CD14-positive monocyte (primary cell): Measurements from ENCODE around the gene SMC5. TPM values are rescaled to one million over a fixed set of nuclear protein-coding genes. Genes with fewer than 3 reads are reported as not detected.

Source experiments
- DNase-seq, 3 donors: peaks; one replicate each; pipeline ENCODE4 v3.0.0-alpha.2; 2011 to 2022
- H2AFZ ChIP-seq: 2 replicates; pipeline ENCODE4 v1.6.0; 2012; ENCODE audit warnings: mild to moderate bottlenecking, low read depth, low read length, inconsistent platforms; ENCODE audit not compliant: insufficient read depth, poor library complexity, severe bottlenecking
- H3K27ac ChIP-seq, 2 donors: 1 replicate in 1 of 2; 2 replicates in 1 of 2; pipeline ENCODE4 v1.5.1; 2012 to 2013; ENCODE audit warnings: low read length in 2 of 2, control low read depth in 1 of 2, inconsistent platforms in 1 of 2, low read depth in 1 of 2, mild to moderate bottlenecking in 1 of 2
- H3K27me3 ChIP-seq, 2 donors: one replicate each; pipeline versions ENCODE4 v1.6.0 to v1.6.1; 2011 to 2013; ENCODE audit warnings: low read length in 2 of 2; ENCODE audit not compliant: control insufficient read depth in 2 of 2, insufficient read depth in 2 of 2
- H3K36me3 ChIP-seq, 2 donors: replicated peaks in 1 of 2; 1 replicate in 1 of 2; 2 replicates in 1 of 2; pipeline versions ENCODE4 v1.5.1 to v1.6.1; 2012 to 2013; ENCODE audit warnings: low read length in 2 of 2, control low read depth in 1 of 2, inconsistent platforms in 1 of 2, mild to moderate bottlenecking in 1 of 2; ENCODE audit not compliant: insufficient read depth in 2 of 2, control insufficient read depth in 1 of 2
- H3K4me1 ChIP-seq, 2 donors: 1 replicate in 1 of 2; 2 replicates in 1 of 2; pipeline versions ENCODE4 v1.5.1 to v1.6.1; 2012 to 2013; ENCODE audit warnings: low read length in 2 of 2, control low read depth in 1 of 2, inconsistent platforms in 1 of 2, mild to moderate bottlenecking in 1 of 2, moderate library complexity in 1 of 2; ENCODE audit not compliant: insufficient read depth in 2 of 2, control insufficient read depth in 1 of 2
- H3K4me2 ChIP-seq: replicated peaks from 2 replicates; pipeline ENCODE3; 2012; ENCODE audit warnings: low read length, moderate library complexity, mild to moderate bottlenecking; ENCODE audit not compliant: poor library complexity, severe bottlenecking; ENCODE audit errors: extremely low read depth
- H3K4me3 ChIP-seq, 3 experiments: fragments of 200-600 bp in 1 of 3; sonication (generic) in 1 of 3; replicated peaks in 1 of 3; 1 replicate in 2 of 3; 2 replicates in 1 of 3; pipeline ENCODE4 v1.5.1; 2011 to 2013; ENCODE audit warnings: low read length in 3 of 3, mild to moderate bottlenecking in 3 of 3, control low read depth in 2 of 3, low read depth in 2 of 3, inconsistent platforms in 1 of 3, moderate library complexity in 1 of 3
- H3K79me2 ChIP-seq: 2 replicates; pipeline ENCODE4 v1.6.0; 2012; ENCODE audit warnings: mild to moderate bottlenecking, control low read depth, inconsistent platforms, low read length, moderate library complexity; ENCODE audit not compliant: insufficient read depth
- H3K9ac ChIP-seq: 2 replicates; pipeline ENCODE4 v1.6.0; 2017; ENCODE audit warnings: low read length, mild to moderate bottlenecking; ENCODE audit not compliant: insufficient read depth, poor library complexity, severe bottlenecking
- H3K9me3 ChIP-seq, 2 donors: replicated peaks in 1 of 2; 1 replicate in 1 of 2; 2 replicates in 1 of 2; pipeline versions ENCODE4 v1.5.1 to v1.6.1; 2012 to 2013; ENCODE audit warnings: low read length in 2 of 2, control low read depth in 1 of 2; ENCODE audit not compliant: control insufficient read depth in 1 of 2, insufficient read depth in 1 of 2
- H4K20me1 ChIP-seq: 2 replicates; pipeline ENCODE4 v1.6.0; 2012; ENCODE audit warnings: mild to moderate bottlenecking, low read length, control low read depth, moderate library complexity; ENCODE audit not compliant: insufficient read depth
- H3K27ac Mint-ChIP-seq, 7 donors: one replicate each; pipeline ENCODE4 v1.8.0; 2020; ENCODE audit warnings: mild to moderate bottlenecking in 7 of 7, mixed read lengths in 7 of 7, moderate library complexity in 6 of 7, inconsistent platforms in 2 of 7
- H3K27me3 Mint-ChIP-seq, 3 donors: one replicate each; pipeline ENCODE4 v1.8.0; 2021 to 2022; ENCODE audit warnings: low read depth in 3 of 3, mild to moderate bottlenecking in 3 of 3, mixed read lengths in 3 of 3, moderate library complexity in 3 of 3, inconsistent platforms in 1 of 3
- H3K36me3 Mint-ChIP-seq, 2 donors: one replicate each; pipeline ENCODE4 v1.8.0; 2020; ENCODE audit warnings: mixed read lengths in 2 of 2, inconsistent platforms in 1 of 2, mild to moderate bottlenecking in 1 of 2
- H3K4me1 Mint-ChIP-seq: one replicate; pipeline ENCODE4 v1.8.0; 2020; ENCODE audit warnings: mild to moderate bottlenecking, mixed read lengths
- H3K4me3 Mint-ChIP-seq, 2 donors: one replicate each; pipeline ENCODE4 v1.8.0; 2020; ENCODE audit warnings: mild to moderate bottlenecking in 2 of 2, mixed read lengths in 2 of 2, moderate library complexity in 1 of 2
- H3K9me3 Mint-ChIP-seq, 7 donors: one replicate each; pipeline ENCODE4 v1.8.0; 2020 to 2022; ENCODE audit warnings: mixed read lengths in 7 of 7, mild to moderate bottlenecking in 6 of 7, moderate library complexity in 6 of 7, inconsistent platforms in 2 of 7
- WGBS: methylation state at CpG from one replicate; pipeline ENCODE4 v1.1.5; 2013; ENCODE audit warnings: missing lambda C conversion rate; ENCODE audit not compliant: insufficient coverage; 5-methylcytosine and 5-hydroxymethylcytosine counted together
- intact Hi-C, 2 donors: fragments of 100-400 bp; cut with micrococcal nuclease; formaldehyde crosslinking; loops; one replicate each; pipeline versions ENCODE4 v1.15.0 to v1.15.1; 2023
- polyA plus RNA-seq, 3 donors: library from polyadenylated mRNA; depleted of rRNA in 1 of 3; unstranded in 2 of 3; stranded (reverse) in 1 of 3; fragments of 300-500 nt in 2 of 3; fragments of >200 nt in 1 of 3; fragmentation: Illumina TruSeq in 2 of 3; gene quantifications; 1 replicate in 2 of 3; 2 replicates in 1 of 3; pipeline ENCODE4 v1.2.3, GENCODE V29; 2012 to 2021
- TF ChIP-seq, protein P1 (sequence below): fragments of 200-600 bp; IDR thresholded peaks from one replicate; pipeline ENCODE4 v1.8.0; 2022; ENCODE audit warnings: antibody characterized with exemption, mild to moderate bottlenecking

The SMC5 gene
- polyA plus RNA-seq, 3 donors: 4.9 to 13.6 (median 5.1) TPM

DNA sequence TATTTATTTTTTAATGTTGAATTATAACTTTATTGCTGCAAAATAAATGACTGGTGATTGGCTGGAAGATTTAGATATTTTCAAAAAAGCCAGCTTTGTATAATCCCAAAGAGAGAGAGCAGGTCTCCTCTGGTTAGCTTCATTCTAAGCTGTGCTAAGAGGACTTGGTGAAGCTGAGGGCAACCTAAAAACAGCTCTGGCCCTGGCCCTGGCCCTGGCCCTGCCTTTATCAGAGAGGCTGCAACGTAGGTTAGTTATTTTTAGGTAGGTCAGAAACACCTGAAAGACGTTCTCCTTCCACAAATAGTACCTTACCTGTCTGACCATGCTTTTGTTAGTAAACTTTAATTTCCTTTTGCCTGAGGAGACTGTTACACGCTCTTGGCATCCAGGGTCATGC, 97.0 kb downstream of the SMC5 start:
- Mint-ChIP-seq H3K9me3 (no peaks in the 10 kb centered on the region), H3K4me1 (peaks cover 6% of the 10 kb centered on the region), H3K36me3 (peaks cover 16 to 23% of the 10 kb centered on the region in 2 donors), H3K27ac (peak overlapping the region in 2 of 7 donors; percentile 1 to 15), H3K4me3 (no peak overlapping the region), H3K27me3 (no peaks in the 10 kb centered on the region)
- Histone ChIP-seq H3K27me3 (no peaks in the 10 kb centered on the region), H3K4me1 (no peaks in the 10 kb centered on the region), H3K4me3 (no peak overlapping the region), H2AFZ (no peak overlapping the region), H3K36me3 (peaks cover 13 to 39% of the 10 kb centered on the region in 2 donors), H3K27ac (no peak overlapping the region), H4K20me1 (no peaks in the 10 kb centered on the region), H3K79me2 (no peaks in the 10 kb centered on the region), H3K9me3 (no peaks in the 10 kb centered on the region), H3K9ac (no peak overlapping the region), H3K4me2 (no peak overlapping the region)
- DNase-seq: no peak
- 100% methylated on average over 1 of the region's 3 CpGs for WGBS
- intact Hi-C loops: no loop called here
- TF ChIP-seq, protein P1, sequence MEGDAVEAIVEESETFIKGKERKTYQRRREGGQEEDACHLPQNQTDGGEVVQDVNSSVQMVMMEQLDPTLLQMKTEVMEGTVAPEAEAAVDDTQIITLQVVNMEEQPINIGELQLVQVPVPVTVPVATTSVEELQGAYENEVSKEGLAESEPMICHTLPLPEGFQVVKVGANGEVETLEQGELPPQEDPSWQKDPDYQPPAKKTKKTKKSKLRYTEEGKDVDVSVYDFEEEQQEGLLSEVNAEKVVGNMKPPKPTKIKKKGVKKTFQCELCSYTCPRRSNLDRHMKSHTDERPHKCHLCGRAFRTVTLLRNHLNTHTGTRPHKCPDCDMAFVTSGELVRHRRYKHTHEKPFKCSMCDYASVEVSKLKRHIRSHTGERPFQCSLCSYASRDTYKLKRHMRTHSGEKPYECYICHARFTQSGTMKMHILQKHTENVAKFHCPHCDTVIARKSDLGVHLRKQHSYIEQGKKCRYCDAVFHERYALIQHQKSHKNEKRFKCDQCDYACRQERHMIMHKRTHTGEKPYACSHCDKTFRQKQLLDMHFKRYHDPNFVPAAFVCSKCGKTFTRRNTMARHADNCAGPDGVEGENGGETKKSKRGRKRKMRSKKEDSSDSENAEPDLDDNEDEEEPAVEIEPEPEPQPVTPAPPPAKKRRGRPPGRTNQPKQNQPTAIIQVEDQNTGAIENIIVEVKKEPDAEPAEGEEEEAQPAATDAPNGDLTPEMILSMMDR: no peak

DNA sequence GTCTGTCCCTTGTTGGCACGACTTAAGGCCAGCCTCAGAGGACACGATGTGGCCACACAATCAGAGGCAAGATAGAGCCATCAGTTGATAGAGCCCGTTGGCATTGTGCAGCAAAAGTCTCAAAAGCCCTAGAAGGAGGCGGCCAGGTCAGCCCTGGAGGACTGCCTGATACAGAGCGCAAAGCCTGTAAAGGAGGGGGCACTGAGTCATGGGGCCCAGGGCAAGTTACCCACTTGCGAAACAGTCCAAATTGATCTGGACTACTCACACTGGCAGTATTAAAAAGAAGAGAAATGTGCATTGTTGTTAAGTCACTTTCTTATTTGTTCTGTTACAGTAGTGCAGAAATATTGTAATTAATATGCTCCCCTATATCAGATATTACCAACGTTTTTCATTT, 104.2 kb downstream of the SMC5 start:
- Histone ChIP-seq H3K4me3 (no peak overlapping the region), H3K9me3 (peaks cover 5 to 6% of the 10 kb centered on the region in 2 donors), H3K9ac (no peak overlapping the region), H3K27ac (no peak overlapping the region), H3K79me2 (no peaks in the 10 kb centered on the region), H2AFZ (no peak overlapping the region), H3K27me3 (no peaks in the 10 kb centered on the region), H3K4me1 (no peaks in the 10 kb centered on the region), H3K4me2 (no peak overlapping the region), H4K20me1 (no peaks in the 10 kb centered on the region), H3K36me3 (peaks cover 0 to 5% of the 10 kb centered on the region in 2 donors)
- intact Hi-C loops: no loop called here
- WGBS: 98% methylated on average over 5 of the region's 7 CpGs
- H3K4me1 Mint-ChIP-seq: no peaks in the 10 kb centered on the region
- H3K36me3 Mint-ChIP-seq: peaks cover 4 to 14% of the 10 kb centered on the region in 2 donors
- H3K9me3 Mint-ChIP-seq: peaks cover 2 to 9% (median 5%) of the 10 kb centered on the region in 7 donors
- peak overlapping the region in 1 of 7 donors; percentile 2 for H3K27ac Mint-ChIP-seq
- TF ChIP-seq, protein P1: no peak
- no peak overlapping the region for H3K4me3 Mint-ChIP-seq
- H3K27me3 Mint-ChIP-seq: peaks cover 0 to 1% (median 0%) of the 10 kb centered on the region in 3 donors
- no peak for DNase-seq
